Breast epithelium (tissue), 3 donors: Measurements from ENCODE around the gene ANGPTL2.

Source experiments
- POLR2A ChIP-seq: fragments of 450-650 bp; IDR thresholded peaks from one replicate; pipeline ENCODE4 v1.6.1; 2016; ENCODE audit warnings: antibody characterized with exemption, mild to moderate bottlenecking, moderate library complexity
- TF ChIP-seq, protein P1 (sequence below), 3 donors: fragments of 450-650 bp; IDR thresholded peaks; one replicate each; pipeline ENCODE4 v1.5.1; 2016 to 2017; ENCODE audit warnings: antibody characterized with exemption in 3 of 3, mild to moderate bottlenecking in 3 of 3, moderate library complexity in 3 of 3

DNA sequence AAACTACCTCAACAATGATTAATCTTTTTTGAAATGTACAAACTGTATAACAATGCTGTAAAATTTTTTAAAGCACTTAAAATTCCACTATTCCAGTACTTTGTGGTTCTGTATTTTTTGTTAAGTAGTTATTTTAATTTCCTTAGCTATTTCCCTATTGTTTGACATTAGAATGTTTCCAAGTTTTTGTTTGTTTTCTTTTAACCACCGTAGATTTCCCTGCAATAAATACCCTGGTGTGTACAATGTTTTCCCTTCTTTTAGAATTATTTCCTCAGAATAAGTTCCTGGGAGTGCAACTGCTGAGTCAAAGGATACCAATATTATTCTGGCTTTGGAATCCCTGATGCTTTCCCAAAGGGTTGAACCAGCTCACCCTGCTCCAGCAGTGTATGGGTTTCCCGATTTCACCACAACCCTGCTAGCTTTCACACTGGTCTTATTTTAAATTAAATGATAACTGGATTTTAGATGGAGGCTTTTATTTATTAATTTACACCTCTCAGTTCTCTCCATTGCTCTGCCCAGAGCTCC lies 20.6 kb upstream of the ANGPTL2 start:
- TF ChIP-seq, protein P1, sequence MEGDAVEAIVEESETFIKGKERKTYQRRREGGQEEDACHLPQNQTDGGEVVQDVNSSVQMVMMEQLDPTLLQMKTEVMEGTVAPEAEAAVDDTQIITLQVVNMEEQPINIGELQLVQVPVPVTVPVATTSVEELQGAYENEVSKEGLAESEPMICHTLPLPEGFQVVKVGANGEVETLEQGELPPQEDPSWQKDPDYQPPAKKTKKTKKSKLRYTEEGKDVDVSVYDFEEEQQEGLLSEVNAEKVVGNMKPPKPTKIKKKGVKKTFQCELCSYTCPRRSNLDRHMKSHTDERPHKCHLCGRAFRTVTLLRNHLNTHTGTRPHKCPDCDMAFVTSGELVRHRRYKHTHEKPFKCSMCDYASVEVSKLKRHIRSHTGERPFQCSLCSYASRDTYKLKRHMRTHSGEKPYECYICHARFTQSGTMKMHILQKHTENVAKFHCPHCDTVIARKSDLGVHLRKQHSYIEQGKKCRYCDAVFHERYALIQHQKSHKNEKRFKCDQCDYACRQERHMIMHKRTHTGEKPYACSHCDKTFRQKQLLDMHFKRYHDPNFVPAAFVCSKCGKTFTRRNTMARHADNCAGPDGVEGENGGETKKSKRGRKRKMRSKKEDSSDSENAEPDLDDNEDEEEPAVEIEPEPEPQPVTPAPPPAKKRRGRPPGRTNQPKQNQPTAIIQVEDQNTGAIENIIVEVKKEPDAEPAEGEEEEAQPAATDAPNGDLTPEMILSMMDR (IDR thresholded peaks at IDR 0.05) = no peak
- no peak for TF ChIP-seq POLR2A
